Measurements from ENCODE around the gene DAGLA. TPM values are rescaled to one million over a fixed set of nuclear protein-coding genes. Genes with fewer than 3 reads are reported as not detected.

DAGLA gene
- total and polyA plus RNA-seq, 2 donors from 2014 or later, result 1.4 to 3.9 TPM

GRCh38 chr11:61642162-61642561 is 38.0 kb upstream of the DAGLA start:
- no peak overlapping the region for H3K9ac ChIP-seq (ENCODE audit: low read length in 3 of 3)
- no peaks in the 10 kb centered on the region for H3K27me3 ChIP-seq (ENCODE audit: control insufficient read depth, insufficient read depth, low read length)
- no peak overlapping the region for H3K4me3 ChIP-seq (ENCODE audit: low read length in 3 of 3)
- H3K4me1 ChIP-seq (ENCODE audit: control insufficient read depth in 2 of 3, insufficient read depth in 2 of 3, low read depth in 1 of 3, low read length in 3 of 3), result peaks cover 0 to 2% (median 0%) of the 10 kb centered on the region in 3 donors
- H3K36me3 ChIP-seq (ENCODE audit: control insufficient read depth in 2 of 3, insufficient read depth in 3 of 3, low read length in 3 of 3), result no peaks in the 10 kb centered on the region
- intact Hi-C loops (cut with DNase I), result no loop called here
- no peaks in the 10 kb centered on the region for H3K9me3 ChIP-seq (ENCODE audit: control insufficient read depth in 2 of 3, insufficient read depth in 1 of 3, low read length in 3 of 3)
- H3K27ac ChIP-seq (ENCODE audit: low read depth in 2 of 2, low read length in 2 of 2), result no peak overlapping the region
- DNase-seq (no peak), FAIRE-seq (no peak)
- TF ChIP-seq CTCF (IDR thresholded peaks at IDR 0.05; ENCODE audit: borderline replicate concordance, extremely low read depth, insufficient read depth), result no peak

GRCh38 chr11:61645179-61645868 is 34.9 kb upstream of the DAGLA start:
- Histone ChIP-seq H3K27ac (ENCODE audit: low read depth in 2 of 2, low read length in 2 of 2) (no peak overlapping the region), H3K4me3 (ENCODE audit: low read length in 3 of 3) (no peak overlapping the region), H3K9ac (ENCODE audit: low read length in 3 of 3) (no peak overlapping the region), H3K27me3 (ENCODE audit: control insufficient read depth, insufficient read depth, low read length) (no peaks in the 10 kb centered on the region), H3K9me3 (ENCODE audit: control insufficient read depth in 2 of 3, insufficient read depth in 1 of 3, low read length in 3 of 3) (no peaks in the 10 kb centered on the region), H3K36me3 (ENCODE audit: control insufficient read depth in 2 of 3, insufficient read depth in 3 of 3, low read length in 3 of 3) (no peaks in the 10 kb centered on the region), H3K4me1 (ENCODE audit: control insufficient read depth in 2 of 3, insufficient read depth in 2 of 3, low read depth in 1 of 3, low read length in 3 of 3) (no peaks in the 10 kb centered on the region)
- no peak for DNase-seq
- FAIRE-seq, result no peak
- TF ChIP-seq CTCF (IDR thresholded peaks at IDR 0.05; ENCODE audit: borderline replicate concordance, extremely low read depth, insufficient read depth), result no peak
- intact Hi-C loops (cut with DNase I), result no loop called here

- TF ChIP-seq CTCF (IDR thresholded peaks at IDR 0.05; ENCODE audit: borderline replicate concordance, extremely low read depth, insufficient read depth), result no peak
- no peak overlapping the region for H3K27ac ChIP-seq (ENCODE audit: low read depth in 2 of 2, low read length in 2 of 2)
- DNase-seq (no peak), FAIRE-seq (no peak)
- intact Hi-C loops (cut with DNase I), result no loop called here
- H3K36me3 ChIP-seq (ENCODE audit: control insufficient read depth in 2 of 3, insufficient read depth in 3 of 3, low read length in 3 of 3), result no peaks in the 10 kb centered on the region
- no peak overlapping the region for H3K4me3 ChIP-seq (ENCODE audit: low read length in 3 of 3)
- no peaks in the 10 kb centered on the region for H3K27me3 ChIP-seq (ENCODE audit: control insufficient read depth, insufficient read depth, low read length)
- H3K9me3 ChIP-seq (ENCODE audit: control insufficient read depth in 2 of 3, insufficient read depth in 1 of 3, low read length in 3 of 3), result no peaks in the 10 kb centered on the region
- H3K4me1 ChIP-seq (ENCODE audit: control insufficient read depth in 2 of 3, insufficient read depth in 2 of 3, low read depth in 1 of 3, low read length in 3 of 3), result no peaks in the 10 kb centered on the region
- no peak overlapping the region for H3K9ac ChIP-seq (ENCODE audit: low read length in 3 of 3)
These were observed 32.7 kb upstream of the DAGLA start for GRCh38 chr11:61647529-61647928.

Measured in kidney (tissue), 14 donors.